ENCODE data around the gene RBM19.
"Not testable (repeated sequence)": the region's sequence is repeated elsewhere in the genome, so short reads cannot be mapped to it uniquely, and the experiment has no call there.

RBM19 gene, protein sequence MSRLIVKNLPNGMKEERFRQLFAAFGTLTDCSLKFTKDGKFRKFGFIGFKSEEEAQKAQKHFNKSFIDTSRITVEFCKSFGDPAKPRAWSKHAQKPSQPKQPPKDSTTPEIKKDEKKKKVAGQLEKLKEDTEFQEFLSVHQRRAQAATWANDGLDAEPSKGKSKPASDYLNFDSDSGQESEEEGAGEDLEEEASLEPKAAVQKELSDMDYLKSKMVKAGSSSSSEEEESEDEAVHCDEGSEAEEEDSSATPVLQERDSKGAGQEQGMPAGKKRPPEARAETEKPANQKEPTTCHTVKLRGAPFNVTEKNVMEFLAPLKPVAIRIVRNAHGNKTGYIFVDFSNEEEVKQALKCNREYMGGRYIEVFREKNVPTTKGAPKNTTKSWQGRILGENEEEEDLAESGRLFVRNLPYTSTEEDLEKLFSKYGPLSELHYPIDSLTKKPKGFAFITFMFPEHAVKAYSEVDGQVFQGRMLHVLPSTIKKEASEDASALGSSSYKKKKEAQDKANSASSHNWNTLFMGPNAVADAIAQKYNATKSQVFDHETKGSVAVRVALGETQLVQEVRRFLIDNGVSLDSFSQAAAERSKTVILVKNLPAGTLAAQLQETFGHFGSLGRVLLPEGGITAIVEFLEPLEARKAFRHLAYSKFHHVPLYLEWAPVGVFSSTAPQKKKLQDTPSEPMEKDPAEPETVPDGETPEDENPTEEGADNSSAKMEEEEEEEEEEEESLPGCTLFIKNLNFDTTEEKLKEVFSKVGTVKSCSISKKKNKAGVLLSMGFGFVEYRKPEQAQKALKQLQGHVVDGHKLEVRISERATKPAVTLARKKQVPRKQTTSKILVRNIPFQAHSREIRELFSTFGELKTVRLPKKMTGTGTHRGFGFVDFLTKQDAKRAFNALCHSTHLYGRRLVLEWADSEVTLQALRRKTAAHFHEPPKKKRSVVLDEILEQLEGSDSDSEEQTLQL

DNA sequence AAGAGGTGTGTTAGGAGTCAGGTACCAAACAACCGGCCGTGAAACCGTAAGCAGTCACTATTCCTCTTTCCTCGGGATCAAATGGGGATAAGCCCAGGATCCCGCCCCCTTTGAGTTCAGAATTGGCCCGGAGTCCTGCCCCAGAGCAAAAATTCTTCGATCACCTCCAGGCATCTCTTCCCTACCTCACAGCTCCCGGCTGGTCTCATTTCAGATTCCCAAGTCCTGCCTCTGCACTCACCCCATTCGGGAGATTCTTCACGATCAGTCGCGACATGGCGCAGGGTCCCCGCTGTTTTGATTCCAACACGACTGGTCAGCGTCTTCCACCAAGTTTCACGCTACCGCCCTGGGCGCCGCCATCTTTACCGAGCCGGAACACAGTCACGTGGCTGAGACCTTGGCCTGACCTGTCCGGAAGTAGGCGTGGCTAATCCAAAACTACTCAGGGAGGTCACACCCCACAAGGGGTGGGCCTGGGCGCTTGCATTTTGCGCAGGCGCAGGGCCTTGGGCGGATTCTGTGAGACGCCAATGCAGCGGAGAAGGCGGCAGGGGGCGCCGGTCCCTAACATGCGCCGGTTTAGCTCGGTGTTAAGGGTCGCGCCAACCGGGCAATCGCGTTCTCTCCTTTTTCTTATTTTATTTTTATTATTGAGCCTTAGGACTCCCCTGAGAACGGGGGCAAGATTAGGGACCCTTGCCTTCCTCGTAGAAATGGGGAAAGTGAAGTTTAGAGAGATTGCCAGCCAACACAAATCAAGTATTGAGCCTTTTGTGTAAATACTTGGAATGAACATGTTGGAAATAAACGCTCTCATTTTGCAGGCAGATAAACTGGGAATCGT lies at the start of gene RBM19:
Gene RBM19 (minus strand): TSS at position 375 of the 847 bp plus-strand sequence. CDS start 98 bp downstream, at position 277.
- peak; percentile 99 to 100 (median 99) for DNase-seq

DNA sequence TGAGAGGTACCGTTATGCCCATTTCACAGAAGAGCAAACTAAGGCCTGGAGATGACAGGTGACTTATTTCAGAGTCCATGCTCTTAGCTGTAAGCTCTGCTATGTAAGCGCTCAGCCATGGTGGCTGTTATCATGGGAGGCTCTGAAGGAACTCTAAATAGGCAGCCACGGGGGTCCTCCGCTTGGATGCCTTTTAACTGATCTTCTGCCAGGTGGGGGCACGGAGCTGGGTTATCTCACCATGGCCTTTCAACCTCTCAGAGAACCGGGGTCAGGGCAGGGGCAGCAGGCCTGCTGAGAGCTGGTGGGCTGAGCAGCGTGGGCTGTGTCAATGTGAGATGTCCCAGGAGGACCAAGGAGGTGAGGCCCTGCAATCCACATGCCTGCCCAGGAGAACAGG lies 49.7 kb upstream of the RBM19 start:
- no peak for DNase-seq

DNA sequence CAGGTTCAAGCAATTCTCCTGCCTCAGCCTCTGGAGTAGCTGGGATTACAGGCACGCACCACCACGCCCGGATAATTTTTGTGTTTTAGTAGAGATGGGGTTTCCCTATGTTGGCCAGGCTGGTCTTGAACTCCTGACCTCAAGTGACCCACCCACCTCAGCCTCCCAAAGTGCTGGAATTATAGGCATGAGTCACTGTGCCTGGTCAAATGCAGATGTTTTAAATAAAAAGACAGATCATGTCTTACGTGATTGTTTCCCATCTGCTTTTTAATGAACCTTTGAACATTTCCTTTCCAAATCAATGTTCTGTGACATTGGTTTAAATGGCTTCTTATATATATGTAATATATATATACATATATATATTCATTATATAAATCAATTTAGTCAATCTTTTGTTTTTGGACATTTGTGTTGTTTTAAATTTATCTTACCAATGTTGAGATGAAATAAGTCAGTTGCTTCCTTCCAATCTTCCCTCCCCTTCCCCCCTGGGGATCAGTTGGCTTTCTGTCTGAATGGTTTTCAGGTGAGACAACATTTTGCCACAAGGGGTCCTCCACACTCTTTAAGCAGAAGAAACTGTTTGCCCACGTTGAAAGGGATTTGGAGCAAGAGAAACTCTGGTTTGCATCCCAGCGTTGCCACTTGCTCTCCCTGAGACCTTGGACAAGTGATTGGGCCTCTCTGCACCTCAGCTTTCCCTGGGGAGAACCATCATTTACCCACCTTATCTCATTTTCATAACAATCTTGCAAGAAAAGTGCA lies 47.6 kb upstream of the RBM19 start:
- DNase-seq: no peak

DNA sequence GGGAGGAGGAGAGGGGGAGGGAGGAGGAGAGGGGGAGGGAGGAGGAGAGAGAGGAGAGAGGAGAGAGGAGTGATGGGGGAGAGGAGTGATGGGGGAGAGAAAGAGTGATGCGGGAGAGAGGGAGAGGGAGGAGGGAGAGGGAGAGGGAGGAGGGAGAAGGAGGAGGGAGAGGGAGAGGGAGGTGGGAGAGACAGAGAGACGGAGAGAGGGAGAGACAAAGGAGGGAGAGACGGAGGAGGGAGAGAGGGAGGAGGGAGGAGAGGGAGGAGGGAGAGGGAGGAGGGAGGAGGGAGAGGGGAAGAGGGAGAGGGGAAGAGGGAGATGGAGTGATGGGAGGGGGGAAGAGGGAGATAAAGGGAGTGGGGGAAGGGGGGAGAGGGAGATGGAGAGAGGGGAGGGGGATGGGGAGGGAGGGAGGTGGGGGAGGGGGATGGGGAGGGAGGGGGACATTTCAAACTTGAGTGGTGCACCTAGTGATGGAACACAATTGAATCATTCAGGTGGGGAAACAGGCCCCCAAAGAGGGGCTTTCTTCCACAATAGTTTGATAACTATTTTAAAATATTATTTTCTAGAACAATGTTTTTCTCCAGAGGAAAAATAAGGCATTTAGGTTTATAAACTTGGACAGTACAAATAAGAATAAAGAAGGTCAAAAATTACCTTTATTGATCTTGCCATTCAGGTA lies 46.8 kb upstream of the RBM19 start:
- DNase-seq: no peak

DNA sequence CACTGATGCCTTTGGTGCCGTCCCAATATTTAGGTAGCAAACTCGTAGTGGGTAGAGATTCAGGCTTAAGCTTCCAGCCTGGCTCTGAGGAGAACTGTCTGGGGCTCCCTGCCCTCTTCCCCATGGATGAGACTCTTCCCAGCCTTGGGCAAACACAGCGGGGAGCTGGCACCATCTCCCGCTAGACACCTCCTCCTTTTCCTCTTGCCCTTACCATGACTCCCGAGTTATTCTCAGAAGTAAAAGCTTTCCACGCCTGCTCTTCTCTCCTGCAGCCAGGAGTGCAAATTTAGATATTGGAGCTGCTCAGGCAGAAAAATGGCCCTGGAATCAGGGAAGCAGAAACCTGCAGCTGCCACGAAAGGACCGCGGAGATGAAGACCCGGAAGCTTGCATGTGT lies 45.6 kb upstream of the RBM19 start:
- no peak for DNase-seq

DNA sequence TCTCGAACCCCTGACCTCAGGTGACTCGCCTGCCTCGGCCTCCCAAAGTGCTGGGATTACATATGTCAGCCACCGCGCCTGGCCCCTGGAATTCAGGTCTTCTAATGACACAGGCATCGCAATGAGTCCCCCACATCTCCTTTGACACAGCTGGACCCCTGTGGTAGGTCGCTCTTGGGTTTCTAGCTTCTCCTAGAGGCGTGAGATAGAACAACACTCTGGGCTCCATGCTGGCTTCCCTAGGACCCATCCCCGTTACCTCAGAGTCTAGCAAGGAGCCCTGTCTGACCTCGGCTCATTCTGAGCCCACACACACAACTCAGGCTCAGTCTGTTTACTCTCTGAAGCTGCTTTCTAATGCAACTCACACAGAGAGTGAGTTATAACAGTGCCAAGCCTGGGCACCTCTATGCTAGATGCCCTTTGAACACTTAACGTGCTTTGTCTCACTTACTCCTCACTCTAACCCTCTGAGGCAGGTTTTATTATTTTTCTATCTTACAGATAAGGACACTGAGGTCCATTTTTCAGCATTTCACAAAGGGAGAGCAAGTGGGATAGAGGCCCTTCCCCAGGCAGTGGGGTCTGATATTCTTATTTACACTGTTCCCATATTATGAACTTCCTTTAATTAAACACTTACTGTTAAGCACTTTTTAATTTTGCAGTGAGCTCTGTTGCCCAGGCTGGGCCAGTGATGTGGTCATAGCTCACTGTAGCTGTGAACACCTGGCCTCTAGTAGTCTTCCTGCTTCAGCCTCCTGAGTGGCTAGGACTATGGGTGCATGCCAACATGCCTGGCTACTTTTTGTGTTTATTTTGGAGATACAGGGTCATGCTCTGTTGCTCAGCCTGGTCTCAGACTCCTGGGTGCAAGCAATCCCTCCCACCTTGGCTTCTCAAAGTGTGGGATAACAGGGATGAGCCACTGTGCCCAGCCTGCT lies 40.6 kb upstream of the RBM19 start:
- no peak for DNase-seq

DNA sequence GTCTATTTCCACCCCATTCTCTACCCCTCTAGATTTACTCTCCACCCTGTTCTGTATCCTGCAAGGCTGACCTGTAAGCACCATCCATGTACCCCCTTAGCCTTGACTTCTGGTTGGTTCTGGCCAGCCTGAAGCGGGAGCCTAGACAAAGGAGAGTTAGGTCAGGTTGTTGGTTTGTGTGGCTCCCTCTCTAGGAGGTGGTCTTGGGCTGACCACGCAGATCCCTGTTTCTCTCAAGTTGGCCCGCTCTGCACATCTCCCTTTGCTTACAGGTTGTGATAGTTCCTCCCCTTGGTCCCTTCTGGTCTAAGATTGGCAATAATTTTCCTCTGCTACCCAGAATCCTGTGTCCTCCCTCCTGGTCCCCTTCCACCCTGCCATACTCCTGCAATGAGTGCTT lies 38.3 kb upstream of the RBM19 start:
- no peak for DNase-seq

DNA sequence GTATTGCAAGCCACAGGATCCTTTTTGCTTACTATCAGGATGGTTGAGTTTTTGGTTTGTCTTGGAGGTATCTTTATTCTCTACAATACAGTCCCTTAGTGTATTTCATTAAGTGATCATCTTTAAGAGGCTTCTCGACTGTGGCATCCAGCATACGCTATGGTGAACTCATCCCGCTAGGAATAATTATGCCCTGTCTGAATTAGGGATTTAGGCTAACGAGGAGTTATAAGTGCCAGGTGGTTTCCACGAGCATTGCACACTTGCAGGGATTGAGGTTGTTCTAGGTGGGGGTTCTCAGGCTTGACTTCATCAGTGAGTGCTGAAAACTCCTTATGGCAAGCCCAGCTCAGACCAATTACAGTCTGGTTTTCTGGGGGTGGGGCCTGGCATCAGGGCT lies 37.2 kb upstream of the RBM19 start:
- DNase-seq: no peak

DNA sequence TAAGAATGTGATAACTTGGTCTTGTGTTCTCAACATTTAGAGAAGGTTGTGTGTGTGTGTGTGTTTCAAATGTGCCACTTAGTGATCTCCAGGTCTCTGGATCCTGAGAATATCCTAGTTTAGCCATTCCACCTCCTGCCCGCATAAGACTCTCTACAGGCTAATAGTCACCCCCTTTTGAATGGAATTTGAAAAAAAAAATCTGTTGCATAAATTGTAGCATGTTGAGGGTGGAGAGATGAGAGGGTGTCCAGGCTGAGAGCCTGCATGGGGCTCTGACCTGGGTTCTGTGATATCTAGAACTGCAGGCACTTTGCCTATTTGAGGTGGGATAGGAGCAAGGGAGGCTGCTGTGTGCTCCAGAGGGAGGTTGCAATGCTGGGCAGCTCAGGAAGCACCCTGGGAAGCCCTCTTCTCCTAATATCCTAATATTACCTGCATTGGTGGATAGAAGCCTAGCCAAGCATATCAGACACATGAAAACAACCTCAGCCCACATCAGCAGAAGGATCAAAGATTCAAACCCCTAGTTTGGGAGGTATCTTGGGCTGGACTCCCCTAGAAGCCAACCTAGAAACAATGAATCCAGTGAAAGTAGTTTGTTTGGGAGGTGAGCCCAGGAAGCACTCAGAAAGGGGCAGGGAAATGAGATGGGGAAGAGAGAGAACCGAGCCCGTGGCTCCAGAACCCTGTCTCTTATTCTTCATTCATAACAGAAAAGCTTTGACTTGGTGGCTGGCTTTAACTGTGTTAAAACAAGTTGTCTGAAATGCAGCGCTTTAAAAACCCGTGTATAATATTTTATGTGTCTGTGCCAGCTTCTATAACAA lies 35.6 kb upstream of the RBM19 start:
- DNase-seq: no peak

DNA sequence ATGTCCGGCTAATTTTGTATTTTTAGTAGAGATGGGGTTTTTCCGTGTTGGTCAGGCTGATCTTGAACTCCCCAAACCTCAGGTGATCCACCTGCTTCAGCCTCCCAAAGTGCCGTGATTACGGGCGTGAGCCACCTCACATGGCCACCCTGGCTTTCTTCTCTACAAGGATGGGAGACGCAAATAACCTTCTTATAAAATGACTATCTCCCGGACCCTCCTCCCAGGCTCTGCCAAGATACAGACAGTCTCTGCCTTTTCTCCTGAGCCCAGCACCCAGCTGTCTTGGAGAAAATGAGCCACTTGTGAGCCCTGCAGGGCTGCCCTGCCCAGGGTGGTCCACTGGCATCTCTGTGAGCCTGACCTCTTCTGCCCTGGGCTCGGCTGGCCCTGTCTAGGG lies 34.7 kb upstream of the RBM19 start:
- no peak for DNase-seq

DNA sequence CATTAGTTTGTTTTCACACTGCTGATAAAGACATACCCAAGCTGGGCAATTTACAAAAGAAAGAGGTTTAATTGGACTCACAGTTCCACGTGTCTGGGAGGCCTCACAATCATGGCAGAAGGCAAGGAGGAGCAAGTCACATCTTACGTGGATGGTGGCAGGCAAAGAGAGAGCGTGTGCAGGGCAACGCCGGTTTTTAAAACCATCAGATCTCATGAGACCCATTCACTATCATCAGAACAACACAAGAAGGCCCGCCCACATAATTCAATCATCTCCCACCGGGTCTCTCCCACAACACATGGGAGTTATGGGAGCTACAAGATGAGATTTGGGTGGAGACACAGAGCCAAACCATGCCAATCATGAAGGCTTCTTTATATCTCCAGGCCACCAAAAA lies 34.1 kb upstream of the RBM19 start:
- DNase-seq: not testable (repeated sequence)

DNA sequence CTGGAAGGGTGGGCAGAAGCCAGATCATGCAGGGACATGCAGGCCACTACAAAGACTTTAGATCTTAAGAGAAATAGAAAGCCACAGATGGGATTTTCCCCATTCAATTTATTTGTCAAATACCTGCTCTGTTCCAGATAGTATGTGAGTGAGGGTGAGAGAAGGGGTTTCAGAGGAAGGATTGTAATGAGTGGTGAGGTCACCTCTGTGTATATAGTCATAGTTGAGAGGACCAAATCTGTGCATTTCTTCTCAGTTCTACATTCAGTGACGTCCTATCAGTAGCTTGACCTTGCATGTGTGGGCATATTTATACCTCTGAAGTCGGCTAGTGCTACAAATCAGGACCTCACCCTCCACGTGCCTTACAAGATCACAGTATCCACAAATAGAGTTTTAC lies 31.2 kb upstream of the RBM19 start:
- no peak for DNase-seq

DNA sequence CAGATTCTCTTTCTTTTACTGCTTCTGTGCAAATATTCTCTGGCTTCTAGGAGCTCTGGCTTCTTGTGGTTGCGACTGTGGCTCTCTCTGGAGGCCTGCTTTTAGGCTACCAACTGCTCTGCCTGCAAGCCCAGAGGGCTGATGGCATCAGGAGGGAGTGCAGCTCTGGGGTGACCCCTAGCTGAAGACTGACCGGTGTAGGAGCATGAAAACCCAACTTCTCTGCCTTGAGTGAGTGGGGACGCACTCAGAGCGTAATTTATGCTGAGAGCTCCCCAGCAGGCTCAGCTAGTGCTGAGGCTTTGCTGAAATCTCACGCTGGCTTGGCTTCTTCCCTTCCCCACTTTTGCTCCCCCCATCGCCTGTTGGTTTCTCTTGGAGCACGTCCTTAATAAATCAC lies 29.9 kb upstream of the RBM19 start:
- DNase-seq: no peak

DNA sequence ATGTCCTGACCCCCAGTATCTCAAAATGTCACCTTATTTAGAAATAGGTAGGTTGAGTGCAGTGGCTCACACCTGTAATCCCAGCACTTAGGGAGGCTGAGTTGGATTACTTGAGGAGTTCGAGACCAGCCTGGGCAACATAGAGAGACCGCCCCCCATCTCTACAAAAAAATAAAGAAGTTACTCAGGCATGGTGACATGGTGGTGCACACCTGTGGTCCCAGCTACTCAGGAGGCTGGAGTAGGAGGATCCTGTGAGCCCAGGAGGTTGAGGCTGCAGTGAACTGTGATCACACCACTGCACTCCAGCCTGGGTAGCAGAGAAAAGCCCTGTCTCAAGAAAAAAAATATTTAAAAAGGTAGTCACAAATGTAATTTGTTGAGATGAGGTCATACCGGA lies 27.9 kb upstream of the RBM19 start:
- DNase-seq: no peak

DNA sequence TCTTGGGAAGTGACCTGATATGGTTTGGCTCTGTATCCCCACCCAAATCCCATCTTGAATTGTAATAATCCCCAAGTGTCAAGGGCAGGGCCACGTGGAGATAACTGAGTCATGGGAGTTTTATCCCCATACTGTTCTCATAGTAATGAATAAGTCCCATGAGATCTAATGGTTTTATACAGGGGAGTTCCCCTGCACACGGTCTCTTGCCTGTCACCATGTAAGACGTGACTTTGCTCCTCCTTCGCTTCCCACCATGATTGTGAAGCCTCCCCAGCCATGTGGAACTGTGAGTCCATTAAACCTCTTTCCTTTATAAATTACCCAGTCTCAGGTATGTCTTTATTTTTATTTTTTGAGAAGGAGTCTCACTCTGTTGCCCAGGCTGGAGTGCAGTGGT lies 26.6 kb upstream of the RBM19 start:
- DNase-seq: peak in 2 of 3 donors; percentile 3 to 39

DNA sequence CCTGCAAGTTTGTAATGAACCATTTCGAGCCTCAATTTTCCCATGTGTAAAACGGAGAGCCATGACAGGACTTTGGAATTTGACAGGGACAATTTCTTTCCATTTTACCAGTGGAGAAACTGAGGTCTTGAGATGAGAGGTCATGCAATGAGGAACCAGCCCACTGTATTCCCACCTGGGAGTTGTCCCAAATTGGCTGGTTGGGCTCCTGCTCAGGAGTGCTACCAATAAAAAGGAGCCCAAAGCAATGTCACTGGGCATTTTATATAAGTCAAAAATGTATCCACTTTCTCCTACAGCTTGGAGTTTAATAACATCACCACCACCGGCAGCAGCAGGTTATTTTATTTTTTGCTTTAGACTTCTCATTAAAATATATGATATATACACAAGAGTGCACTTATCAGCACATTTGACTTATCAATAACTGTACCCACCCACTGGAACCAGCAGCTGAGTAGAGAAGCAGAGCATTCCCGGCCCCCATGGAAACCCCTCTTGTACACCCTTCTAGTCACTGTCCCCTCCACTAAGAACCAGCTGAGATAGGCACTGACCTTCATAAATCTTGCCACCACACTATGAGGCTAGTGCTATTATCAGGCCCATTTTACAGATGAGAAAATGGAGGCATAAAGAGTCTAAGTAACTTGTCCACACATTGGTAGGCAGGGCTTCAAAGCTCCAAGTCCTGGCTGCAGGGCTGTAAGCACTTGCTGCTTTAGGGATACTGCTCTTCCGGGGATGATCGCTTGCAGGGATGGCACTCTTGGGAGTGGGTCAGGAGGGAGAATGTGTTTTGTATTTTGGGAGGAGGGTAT lies 25.3 kb upstream of the RBM19 start:
- DNase-seq: no peak

DNA sequence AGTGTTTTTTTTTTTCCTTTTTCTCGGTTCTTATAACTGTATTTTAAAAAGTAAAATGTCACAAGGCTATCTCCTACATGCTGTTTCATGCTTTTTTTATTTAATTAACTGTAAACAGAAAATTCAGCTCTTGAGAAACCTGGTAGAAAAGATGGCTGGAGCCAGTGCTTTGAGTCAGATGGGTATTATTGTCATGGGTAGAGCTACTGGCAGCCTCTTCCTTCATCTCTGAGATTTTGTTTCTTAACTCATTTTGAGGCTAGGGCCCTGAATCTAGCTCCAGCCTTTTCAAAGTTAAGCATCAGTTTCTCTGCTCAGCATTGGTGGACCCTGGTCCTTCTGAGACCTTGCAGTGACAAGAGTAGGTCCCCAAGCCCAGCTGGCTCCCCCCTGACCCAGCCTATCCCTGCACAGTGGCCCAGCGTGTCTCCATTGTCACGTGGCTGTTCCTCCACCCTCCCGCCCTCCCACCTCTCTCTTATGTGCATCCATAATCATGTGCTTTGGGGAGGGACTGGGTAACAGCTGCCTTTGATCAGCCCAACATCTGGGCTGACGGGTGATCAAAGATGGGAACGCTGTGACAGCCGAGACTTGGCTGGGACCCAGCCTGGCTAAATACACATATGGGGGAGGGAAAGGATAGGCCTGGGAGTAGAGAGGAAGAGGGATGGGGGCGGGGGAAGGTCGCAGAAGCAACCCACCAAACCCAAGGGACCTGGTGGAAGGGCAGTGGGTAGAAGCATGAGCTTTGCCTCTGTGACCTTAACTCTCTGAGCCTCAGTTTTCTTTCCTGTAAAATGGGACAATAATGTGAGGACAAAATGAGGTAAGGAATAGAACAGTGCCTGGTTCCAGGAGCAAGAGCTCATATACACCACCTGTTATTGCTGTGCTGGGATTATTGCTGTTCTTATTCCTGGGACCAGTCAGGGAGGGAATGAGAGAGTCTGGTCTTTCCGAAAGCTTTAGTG lies 24.4 kb upstream of the RBM19 start:
- DNase-seq: no peak
